ENCODE results near the gene C1QTNF4. TPM values are rescaled to one million over a fixed set of nuclear protein-coding genes. Genes with fewer than 3 reads are reported as not detected.
A peak's percentile ranks its signal among the peaks of the same experiment; 100 is the strongest.

C1QTNF4 gene
- total and polyA plus RNA-seq, 9 of the 15 experiments (the other 6 are each of a cell fraction or from before 2014, with no cell fraction given): not detected

GRCh38 chr11:47565340-47566148 is 28.7 kb downstream of the C1QTNF4 start, which contains the start of gene PTPMT1 (continued):
- TF ChIP-seq ZNF830 (CRISPR knock-in tag; IDR thresholded peaks at IDR 0.05) (no peak), HMBOX1 (IDR thresholded peaks at IDR 0.05) (no peak), ZNF232 (CRISPR knock-in tag; IDR thresholded peaks at IDR 0.05) (no peak; the same call in 1 of the 2 replicates), SREBF2 (CRISPR knock-in tag; IDR thresholded peaks at IDR 0.05) (no peak), NR3C1 (CRISPR knock-in tag; IDR thresholded peaks at IDR 0.05) (no peak), SMAD4 (CRISPR knock-in tag; conservative IDR thresholded peaks at IDR 0.05) (peak; percentile 79), EGR1 (conservative IDR thresholded peaks at IDR 0.05) (no peak), TFAM (CRISPR knock-in tag; conservative IDR thresholded peaks at IDR 0.05) (no peak), DPF2 (IDR thresholded peaks at IDR 0.05) (no peak), FOXA3 (CRISPR knock-in tag; conservative IDR thresholded peaks at IDR 0.05 in 1 of 2, IDR thresholded peaks at IDR 0.05 in 1 of 2) (0 out of 4 replicates have a peak, but pooled peaks of 1 of the 2 experiments have one; percentile 63), NONO (IDR thresholded peaks at IDR 0.05; ENCODE audit: low read depth in 2 of 2, low read length in 1 of 2) (peak; percentile 65 to 92; a peak in 3 of 4 replicates), ZFX (CRISPR knock-in tag; IDR thresholded peaks at IDR 0.05) (peak; percentile 99)
- TF ChIP-seq, protein P1, sequence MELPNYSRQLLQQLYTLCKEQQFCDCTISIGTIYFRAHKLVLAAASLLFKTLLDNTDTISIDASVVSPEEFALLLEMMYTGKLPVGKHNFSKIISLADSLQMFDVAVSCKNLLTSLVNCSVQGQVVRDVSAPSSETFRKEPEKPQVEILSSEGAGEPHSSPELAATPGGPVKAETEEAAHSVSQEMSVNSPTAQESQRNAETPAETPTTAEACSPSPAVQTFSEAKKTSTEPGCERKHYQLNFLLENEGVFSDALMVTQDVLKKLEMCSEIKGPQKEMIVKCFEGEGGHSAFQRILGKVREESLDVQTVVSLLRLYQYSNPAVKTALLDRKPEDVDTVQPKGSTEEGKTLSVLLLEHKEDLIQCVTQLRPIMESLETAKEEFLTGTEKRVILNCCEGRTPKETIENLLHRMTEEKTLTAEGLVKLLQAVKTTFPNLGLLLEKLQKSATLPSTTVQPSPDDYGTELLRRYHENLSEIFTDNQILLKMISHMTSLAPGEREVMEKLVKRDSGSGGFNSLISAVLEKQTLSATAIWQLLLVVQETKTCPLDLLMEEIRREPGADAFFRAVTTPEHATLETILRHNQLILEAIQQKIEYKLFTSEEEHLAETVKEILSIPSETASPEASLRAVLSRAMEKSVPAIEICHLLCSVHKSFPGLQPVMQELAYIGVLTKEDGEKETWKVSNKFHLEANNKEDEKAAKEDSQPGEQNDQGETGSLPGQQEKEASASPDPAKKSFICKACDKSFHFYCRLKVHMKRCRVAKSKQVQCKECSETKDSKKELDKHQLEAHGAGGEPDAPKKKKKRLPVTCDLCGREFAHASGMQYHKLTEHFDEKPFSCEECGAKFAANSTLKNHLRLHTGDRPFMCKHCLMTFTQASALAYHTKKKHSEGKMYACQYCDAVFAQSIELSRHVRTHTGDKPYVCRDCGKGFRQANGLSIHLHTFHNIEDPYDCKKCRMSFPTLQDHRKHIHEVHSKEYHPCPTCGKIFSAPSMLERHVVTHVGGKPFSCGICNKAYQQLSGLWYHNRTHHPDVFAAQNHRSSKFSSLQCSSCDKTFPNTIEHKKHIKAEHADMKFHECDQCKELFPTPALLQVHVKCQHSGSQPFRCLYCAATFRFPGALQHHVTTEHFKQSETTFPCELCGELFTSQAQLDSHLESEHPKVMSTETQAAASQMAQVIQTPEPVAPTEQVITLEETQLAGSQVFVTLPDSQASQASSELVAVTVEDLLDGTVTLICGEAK (IDR thresholded peaks at IDR 0.05): no peak; the same call in 1 of the 2 replicates
- TF ChIP-seq, protein P1 (CRISPR knock-in tag; IDR thresholded peaks at IDR 0.05): no peak
- TF ChIP-seq, protein P2, sequence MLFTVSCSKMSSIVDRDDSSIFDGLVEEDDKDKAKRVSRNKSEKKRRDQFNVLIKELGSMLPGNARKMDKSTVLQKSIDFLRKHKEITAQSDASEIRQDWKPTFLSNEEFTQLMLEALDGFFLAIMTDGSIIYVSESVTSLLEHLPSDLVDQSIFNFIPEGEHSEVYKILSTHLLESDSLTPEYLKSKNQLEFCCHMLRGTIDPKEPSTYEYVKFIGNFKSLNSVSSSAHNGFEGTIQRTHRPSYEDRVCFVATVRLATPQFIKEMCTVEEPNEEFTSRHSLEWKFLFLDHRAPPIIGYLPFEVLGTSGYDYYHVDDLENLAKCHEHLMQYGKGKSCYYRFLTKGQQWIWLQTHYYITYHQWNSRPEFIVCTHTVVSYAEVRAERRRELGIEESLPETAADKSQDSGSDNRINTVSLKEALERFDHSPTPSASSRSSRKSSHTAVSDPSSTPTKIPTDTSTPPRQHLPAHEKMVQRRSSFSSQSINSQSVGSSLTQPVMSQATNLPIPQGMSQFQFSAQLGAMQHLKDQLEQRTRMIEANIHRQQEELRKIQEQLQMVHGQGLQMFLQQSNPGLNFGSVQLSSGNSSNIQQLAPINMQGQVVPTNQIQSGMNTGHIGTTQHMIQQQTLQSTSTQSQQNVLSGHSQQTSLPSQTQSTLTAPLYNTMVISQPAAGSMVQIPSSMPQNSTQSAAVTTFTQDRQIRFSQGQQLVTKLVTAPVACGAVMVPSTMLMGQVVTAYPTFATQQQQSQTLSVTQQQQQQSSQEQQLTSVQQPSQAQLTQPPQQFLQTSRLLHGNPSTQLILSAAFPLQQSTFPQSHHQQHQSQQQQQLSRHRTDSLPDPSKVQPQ (CRISPR knock-in tag; IDR thresholded peaks at IDR 0.05; ENCODE audit: borderline replicate concordance): no peak

Data from K562 (cell line).